C1 segment of cervical spinal cord (tissue), 14 donors: ENCODE measurements around the gene SYNE3.
"Not testable (repeated sequence)": the region's sequence is repeated elsewhere in the genome, so short reads cannot be mapped to it uniquely, and the experiment has no call there.

Experiments used
- DNase-seq, 14 donors: peaks; one replicate each; lab custom pipeline; 2025; lab: John Stamatoyannopoulos, UW

The SYNE3 gene

GRCh38 chr14:95523815-95524448, 7.5 kb upstream of the SYNE3 start:
- no peak for DNase-seq

GRCh38 chr14:95523051-95523814, 6.8 kb upstream of the SYNE3 start:
- no peak for DNase-seq

GRCh38 chr14:95522556-95522955, 6.1 kb upstream of the SYNE3 start:
- no peak for DNase-seq

- no peak for DNase-seq
Measured at GRCh38 chr14:95522116-95522515, 5.7 kb upstream of the SYNE3 start.

- no peak for DNase-seq
Measured at GRCh38 chr14:95521001-95521400, 4.6 kb upstream of the SYNE3 start.

GRCh38 chr14:95520346-95520745, 3.9 kb upstream of the SYNE3 start:
- peak in 2 of 14 donors; percentile 26 for DNase-seq

- peak in 3 of 14 donors; percentile 18 to 39 (median 22) for DNase-seq
Measured at GRCh38 chr14:95519699-95520098, 3.2 kb upstream of the SYNE3 start.

- DNase-seq: no peak
Measured at GRCh38 chr14:95518045-95518751, 1.7 kb upstream of the SYNE3 start.

GRCh38 chr14:95515596-95516552, 576 bp downstream of the SYNE3 start:
- DNase-seq: peak in 12 of 14 donors; percentile 23 to 79 (median 57)

- DNase-seq: peak in 10 of 14 donors; percentile 29 to 82 (median 58)
Measured at GRCh38 chr14:95515080-95515489, 1.4 kb downstream of the SYNE3 start.

GRCh38 chr14:95514131-95515079, 2.0 kb downstream of the SYNE3 start:
- DNase-seq: peak in 2 of 14 donors; percentile 56 to 68

GRCh38 chr14:95513291-95513690, 3.2 kb downstream of the SYNE3 start:
- DNase-seq: no peak

GRCh38 chr14:95511687-95512086, 4.8 kb downstream of the SYNE3 start:
- DNase-seq: no peak

GRCh38 chr14:95510804-95511203, 5.6 kb downstream of the SYNE3 start:
- no peak for DNase-seq

GRCh38 chr14:95510344-95510743, 6.1 kb downstream of the SYNE3 start:
- not testable (repeated sequence) for DNase-seq

GRCh38 chr14:95509495-95509894, 7.0 kb downstream of the SYNE3 start:
- no peak for DNase-seq

GRCh38 chr14:95508377-95508776, 8.1 kb downstream of the SYNE3 start:
- DNase-seq: no peak

GRCh38 chr14:95507701-95508103, 8.7 kb downstream of the SYNE3 start:
- DNase-seq: peak in 2 of 14 donors; percentile 28 to 76

- DNase-seq: peak in 8 of 14 donors; percentile 15 to 64 (median 34)
Measured at GRCh38 chr14:95507174-95507573, 9.3 kb downstream of the SYNE3 start.

GRCh38 chr14:95505030-95505589, 11.3 kb downstream of the SYNE3 start:
- no peak for DNase-seq
